Glomerular endothelial cell (primary cell): ENCODE measurements around the gene TRIM27. TPM values are rescaled to one million over a fixed set of nuclear protein-coding genes. Genes with fewer than 3 reads are reported as not detected.
"Not testable (repeated sequence)": the region's sequence is repeated elsewhere in the genome, so short reads cannot be mapped to it uniquely, and the experiment has no call there.

Source experiments
- DNase-seq: peaks from one replicate; pipeline ENCODE4 v3.0.0-alpha.2; 2011; ENCODE audit warnings: low read depth, low spot score; ENCODE audit errors: extremely low read depth
- total RNA-seq: library from RNA; depleted of rRNA; stranded (reverse); fragments of >200 nt; gene quantifications from 2 replicates; pipeline ENCODE4 v1.2.3, GENCODE V29; 2015

TRIM27 gene
- total RNA-seq, 1 donor from 2014 or later, result 85.6 TPM

DNA sequence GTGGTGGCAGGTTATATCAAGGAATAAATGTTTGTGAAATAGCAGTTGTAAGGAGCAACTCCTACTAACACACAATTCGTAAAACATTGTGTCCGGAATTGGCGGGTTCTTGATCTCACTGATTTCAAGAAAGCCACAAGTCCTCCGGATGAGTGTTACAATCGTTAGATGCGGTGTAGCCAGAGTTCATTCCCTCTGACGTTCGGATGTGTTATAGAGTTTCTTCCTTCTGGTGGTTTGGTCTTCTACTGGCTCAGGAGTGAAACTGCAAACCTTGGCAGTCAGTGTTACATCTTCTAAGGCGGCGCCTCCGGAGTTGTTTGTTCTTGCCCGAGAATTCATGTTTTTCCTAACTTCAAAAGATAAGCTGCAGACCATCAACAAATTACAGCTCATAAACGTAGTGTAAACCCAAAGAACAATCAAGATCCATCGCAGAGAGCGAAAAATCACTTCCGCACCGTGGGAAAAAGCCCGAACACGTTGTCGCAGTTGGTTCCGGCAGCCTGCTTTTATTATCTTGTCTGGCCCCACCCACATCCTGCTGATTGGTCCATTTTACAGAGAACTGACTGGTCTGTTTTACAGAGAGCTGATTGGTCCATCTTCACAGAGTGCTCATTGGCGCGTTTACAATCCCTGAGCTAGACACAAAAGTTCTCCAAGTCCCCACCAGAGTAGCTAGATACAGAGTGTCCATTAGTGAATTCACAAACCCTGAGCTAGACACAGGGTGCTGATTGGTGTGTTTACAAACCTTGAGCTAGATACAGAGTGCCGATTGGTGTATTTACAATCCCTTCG is 58.2 kb downstream of the TRIM27 start:
- DNase-seq, result no peak

DNA sequence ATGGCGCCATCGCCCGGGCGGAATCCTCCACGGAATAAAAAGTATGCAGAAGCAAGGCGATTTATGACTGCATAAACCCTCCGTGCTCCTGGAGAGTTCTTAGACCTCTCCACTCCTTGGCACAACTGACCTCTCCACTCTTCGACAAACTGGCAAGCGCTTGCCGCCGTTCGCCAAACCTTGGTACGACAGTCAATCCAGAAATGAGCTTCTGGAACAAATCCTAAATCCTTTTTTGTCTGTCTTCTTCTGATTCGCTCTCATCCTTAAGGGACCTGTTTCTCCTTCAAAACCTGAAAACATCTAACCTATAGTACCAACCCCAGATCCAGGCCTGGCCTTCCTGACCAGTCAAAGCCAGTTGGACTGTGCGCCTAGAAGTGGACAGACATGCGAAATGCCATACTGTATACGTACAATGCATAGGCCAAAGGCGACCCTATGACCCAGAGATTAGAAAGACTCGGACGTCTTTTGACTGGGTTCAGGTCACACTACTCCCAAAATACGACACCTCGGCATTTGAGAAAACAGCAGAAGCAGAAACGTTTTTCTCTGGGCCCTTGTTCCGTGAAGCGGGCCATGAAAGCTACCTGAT is 59.4 kb downstream of the TRIM27 start:
- DNase-seq, result no peak

DNA sequence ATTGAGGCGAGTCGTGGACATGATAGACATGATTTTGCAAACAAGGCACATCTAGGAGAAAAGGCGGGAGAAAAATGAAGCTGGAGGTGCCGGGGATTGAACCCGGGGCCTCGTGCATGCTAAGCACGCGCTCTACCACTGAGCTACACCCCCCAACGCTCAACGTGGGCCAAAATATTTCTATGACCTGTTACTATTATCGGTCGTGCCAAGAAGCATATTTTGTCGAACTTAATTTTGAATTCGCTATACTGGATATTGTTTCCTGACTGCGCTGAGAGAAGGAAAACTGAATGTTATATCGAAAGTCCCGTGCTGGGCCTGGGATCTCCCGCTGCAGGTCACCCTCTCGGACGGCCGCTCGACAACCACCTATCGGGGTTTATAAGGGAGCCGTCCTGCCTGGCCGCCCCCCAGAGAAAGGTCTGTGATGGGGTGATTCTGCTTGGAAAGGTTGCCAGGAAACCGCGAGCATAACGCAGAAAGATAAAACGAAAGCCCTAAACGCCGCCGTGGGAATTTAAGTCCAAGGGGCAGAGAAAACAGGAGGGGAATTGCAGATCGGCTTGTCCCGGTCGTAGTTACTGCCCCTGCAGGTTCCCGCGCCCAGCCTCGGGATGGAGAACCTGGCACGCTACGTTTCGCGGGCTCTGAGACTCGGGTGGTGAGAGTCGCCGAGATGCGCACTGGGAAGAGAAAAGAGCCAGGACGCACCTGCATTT is 60.0 kb downstream of the TRIM27 start:
- DNase-seq, result peak; percentile 71

DNA sequence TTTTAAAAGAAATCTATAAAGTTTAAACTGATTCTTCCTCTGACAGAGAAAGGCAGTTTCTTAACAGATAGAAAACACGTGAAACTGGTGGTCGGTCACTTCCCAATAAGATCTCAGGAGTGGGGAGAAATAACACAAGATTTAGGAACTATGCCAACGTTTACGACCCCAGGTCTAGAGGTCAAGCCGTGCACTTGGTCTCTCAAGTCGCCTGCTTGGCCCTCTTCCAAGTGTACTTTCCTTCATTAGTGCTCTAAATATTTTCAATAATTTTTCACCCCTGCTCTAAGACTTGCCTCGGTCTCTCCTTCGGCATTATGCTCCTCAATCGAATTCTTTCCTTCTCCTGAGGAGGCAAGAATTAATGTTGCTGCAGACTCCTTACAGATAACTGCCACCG is 61.7 kb downstream of the TRIM27 start:
- no peak for DNase-seq

DNA sequence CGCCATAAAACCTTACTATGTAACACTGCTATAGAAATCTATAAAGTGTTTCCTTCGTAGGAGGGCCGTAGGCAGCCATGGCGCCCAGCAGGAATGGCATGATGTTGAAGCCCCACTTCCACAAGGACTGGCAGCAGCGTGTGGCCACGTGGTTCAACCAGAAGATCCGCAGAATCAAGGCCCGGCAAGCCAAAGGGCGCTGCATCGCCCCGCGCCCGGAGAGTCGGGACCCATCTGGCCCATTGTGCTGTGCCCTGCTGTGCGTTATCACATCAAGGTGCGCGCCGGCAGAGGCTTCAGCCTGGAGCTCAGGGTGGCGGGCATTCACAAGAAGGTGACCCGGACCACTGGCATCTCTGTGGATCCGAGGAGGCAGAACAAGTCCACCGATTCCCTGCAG is 62.4 kb downstream of the TRIM27 start:
- DNase-seq, result no peak

DNA sequence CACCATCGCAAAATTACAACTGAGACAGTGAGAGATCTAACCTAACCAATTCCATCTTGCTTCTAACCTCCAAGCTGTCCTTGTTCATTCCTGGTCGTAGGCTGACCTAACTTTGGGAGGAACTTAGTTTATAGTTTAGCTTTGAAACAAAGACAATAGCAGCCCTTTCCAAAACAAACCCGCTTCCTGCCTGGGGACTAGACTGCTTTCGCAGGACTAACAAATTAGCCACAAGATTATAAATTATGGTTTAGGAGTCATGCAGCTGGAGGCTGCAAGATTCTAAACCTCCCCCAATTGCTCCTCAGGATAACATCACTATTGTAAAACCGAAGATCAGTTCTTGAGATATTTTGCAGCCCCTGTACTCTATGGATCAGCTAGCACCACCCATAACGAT is 63.2 kb downstream of the TRIM27 start:
- DNase-seq, result no peak

DNA sequence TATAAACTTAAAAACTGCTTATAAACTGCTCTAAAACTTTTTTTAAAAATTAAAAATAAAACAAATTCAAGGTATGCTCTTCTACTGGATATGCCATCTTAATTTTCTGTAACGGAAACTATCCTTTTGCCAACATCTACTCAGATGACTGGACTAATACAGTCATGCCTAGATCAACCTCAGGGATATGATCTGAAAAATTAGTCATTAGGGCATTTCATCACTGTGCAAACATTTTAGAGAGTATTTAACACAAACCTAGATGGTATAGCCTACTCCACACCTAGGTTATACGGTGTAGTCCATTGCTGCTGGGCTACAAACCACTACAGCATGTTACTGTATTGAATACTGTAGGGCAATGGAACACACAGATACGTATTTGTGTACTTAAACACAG is 64.8 kb downstream of the TRIM27 start:
- no peak for DNase-seq

DNA sequence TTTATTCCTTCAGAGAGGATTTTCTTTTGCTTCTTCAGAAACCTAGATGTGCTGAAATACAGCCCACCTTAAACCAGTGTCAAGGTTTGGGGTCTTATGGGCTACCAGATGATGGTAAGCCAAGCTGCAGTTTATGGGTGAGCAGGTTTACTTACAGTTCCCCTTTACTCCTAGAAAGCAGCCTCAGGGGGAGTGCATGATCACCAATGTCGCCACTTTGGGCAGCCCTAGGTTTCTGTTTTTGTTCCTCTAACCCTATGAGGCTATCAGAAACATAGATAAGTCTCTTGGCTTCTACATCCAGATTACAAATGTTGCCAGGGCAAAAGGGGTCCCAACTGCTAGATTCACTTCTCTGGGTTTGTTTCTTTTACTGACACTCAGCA is 67.2 kb downstream of the TRIM27 start:
- no peak for DNase-seq

DNA sequence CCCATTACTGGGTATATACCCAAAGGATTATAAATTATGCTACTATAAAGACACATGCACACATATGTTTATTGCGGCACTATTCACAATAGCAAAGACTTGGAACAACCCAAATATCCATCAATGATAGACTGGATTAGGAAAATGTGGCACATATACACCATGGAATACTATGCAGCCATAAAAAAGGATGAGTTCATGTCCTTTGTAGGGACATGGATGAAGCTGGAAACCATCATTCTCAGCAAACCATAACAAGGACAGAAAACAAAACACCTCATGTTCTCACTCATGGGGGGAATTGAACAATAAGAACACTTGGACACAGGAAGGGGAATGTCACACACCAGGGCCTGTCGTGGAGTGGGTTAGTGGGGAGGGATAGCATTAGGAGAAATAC is 69.4 kb downstream of the TRIM27 start:
- DNase-seq, result not testable (repeated sequence)

Other genes starting within 250 kb of the TRIM27 start
- gene ZNF311, start 81.3 kb upstream of the TRIM27 start, total RNA-seq, result 0.05 and 0.70 TPM in 2 replicates
- gene OR2W1, start 121.2 kb upstream of the TRIM27 start, total RNA-seq, result not detected in 2 replicates
- not detected in 2 replicates for gene OR2B3, start 163.3 kb upstream of the TRIM27 start, total RNA-seq
- not detected in 2 replicates for gene OR2J1, start 175.5 kb upstream of the TRIM27 start, total RNA-seq
- gene OR2J3, start 184.1 kb upstream of the TRIM27 start, total RNA-seq, result not detected in 2 replicates
- not detected in 2 replicates for gene OR2J2, start 246.9 kb upstream of the TRIM27 start, total RNA-seq